Measurements from ENCODE around the gene DMRTA2. TPM values are rescaled to one million over a fixed set of nuclear protein-coding genes. Genes with fewer than 3 reads are reported as not detected.

The DMRTA2 gene
- total RNA-seq, 4 donors from 2014 or later = not detected

DNA sequence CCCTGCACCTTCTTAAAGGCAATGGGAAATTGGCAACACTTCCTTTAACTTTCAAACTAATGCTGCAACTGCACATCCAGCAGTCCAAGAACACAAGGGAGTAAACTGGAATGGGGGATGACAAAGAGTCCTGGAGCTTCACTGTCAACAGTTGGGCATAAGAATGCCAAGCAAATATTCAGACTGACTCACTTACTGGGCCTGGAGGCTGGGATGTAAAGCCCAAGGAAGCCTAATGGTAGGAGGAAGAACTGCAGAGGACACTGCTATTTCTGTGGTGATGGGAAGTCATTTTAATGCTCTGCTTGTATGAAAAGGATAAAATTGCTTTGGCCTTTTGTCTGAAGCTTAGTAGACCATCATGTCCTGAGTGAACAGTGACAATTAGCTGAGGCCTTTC, 15.7 kb upstream of the DMRTA2 start:
- H3K27ac ChIP-seq = no peak overlapping the region
- H3K9me3 ChIP-seq = no peaks in the 10 kb centered on the region
- intact Hi-C loops (cut with DNase I) = no loop called here
- no peaks in the 10 kb centered on the region for H3K4me1 ChIP-seq
- no peak for DNase-seq
- no peaks in the 10 kb centered on the region for H3K27me3 ChIP-seq
- H3K36me3 ChIP-seq = peaks cover 5 to 8% of the 10 kb centered on the region in 2 donors
- no peak overlapping the region for H3K4me3 ChIP-seq (replicated peaks in 1 of 3)
- TF ChIP-seq POLR2A (IDR thresholded peaks at IDR 0.05) (no peak), CTCF (IDR thresholded peaks at IDR 0.05) (no peak)

DNA sequence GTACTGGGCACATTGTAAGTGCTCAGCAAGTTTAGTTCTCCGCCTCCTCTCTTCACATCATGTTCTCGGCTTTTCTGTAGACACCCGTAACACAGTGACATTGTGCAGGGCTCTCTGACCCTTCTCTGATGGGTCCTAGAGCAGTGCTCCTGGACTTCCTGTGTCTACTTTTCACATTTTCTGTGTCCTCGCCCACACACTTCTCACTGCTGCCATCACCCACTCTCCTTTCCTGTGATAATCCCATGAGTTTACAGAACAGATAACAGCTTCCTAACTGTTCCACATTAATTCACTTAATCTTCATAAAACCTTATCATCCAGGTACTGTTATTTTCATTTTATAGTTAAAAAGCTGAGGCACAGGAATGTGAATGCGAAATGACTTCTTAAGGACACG, 13.2 kb upstream of the DMRTA2 start:
- Histone ChIP-seq H3K9me3 (no peaks in the 10 kb centered on the region), H3K36me3 (peaks cover 5 to 8% of the 10 kb centered on the region in 2 donors), H3K27ac (no peak overlapping the region), H3K4me1 (no peaks in the 10 kb centered on the region), H3K4me3 (replicated peaks in 1 of 3) (no peak overlapping the region), H3K27me3 (peaks cover 2% of the 10 kb centered on the region)
- WGBS, 2 donors = 89% methylated on average over 6 of the region's 6 CpGs
- TF ChIP-seq POLR2A (IDR thresholded peaks at IDR 0.05) = no peak
- TF ChIP-seq CTCF (IDR thresholded peaks at IDR 0.05) = no peak
- intact Hi-C loops (cut with DNase I) = no loop called here
- DNase-seq = no peak

DNA sequence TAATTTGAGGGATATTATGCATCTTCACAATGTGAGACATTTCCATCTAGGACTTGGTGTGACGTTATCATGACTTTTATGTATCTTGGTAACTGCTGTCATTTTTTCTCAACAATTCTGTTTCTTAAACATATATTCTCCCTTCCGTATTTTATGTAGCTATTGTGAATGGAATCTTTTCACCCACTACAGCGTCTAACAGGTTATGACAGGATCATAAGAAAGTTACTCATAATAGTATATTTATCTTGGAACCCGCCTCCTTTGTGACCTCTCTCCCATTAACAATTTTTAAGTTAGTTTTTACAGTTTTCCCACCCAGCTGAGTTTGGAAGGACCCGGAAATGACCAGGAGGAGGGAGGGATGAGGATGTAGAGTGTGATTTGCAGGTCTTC, 6.8 kb upstream of the DMRTA2 start:
- H3K9me3 ChIP-seq = no peaks in the 10 kb centered on the region
- intact Hi-C loops (cut with DNase I) = no loop called here
- WGBS, 2 donors = 23 to 24% methylated on average over 5 of the region's 5 CpGs

GRCh38 chr1:50427818-50428779, 4.9 kb upstream of the DMRTA2 start:
- H3K4me3 ChIP-seq (replicated peaks in 1 of 3) = no peak overlapping the region
- DNase-seq = no peak
- no peaks in the 10 kb centered on the region for H3K9me3 ChIP-seq
- no peaks in the 10 kb centered on the region for H3K36me3 ChIP-seq
- H3K27ac ChIP-seq = no peak overlapping the region
- no peak for TF ChIP-seq CTCF (IDR thresholded peaks at IDR 0.05)
- no peak for TF ChIP-seq POLR2A (IDR thresholded peaks at IDR 0.05)
- peaks cover 70% of the 10 kb centered on the region for H3K27me3 ChIP-seq
- 7 to 9% methylated on average over 26 to 28 of the region's 35 CpGs for WGBS, 2 donors
- intact Hi-C loops (cut with DNase I) = no loop called here
- peaks cover 8 to 40% of the 10 kb centered on the region in 2 donors for H3K4me1 ChIP-seq

More for the DNA sequence above, 6.8 kb upstream of the DMRTA2 start:
- Histone ChIP-seq H3K27ac (no peak overlapping the region), H3K27me3 (peaks cover 54% of the 10 kb centered on the region), H3K36me3 (no peaks in the 10 kb centered on the region), H3K4me1 (peaks cover 3 to 21% of the 10 kb centered on the region in 2 donors), H3K4me3 (replicated peaks in 1 of 3) (no peak overlapping the region)
- TF ChIP-seq POLR2A (IDR thresholded peaks at IDR 0.05) (no peak), CTCF (IDR thresholded peaks at IDR 0.05) (no peak)
- DNase-seq = no peak

DNA sequence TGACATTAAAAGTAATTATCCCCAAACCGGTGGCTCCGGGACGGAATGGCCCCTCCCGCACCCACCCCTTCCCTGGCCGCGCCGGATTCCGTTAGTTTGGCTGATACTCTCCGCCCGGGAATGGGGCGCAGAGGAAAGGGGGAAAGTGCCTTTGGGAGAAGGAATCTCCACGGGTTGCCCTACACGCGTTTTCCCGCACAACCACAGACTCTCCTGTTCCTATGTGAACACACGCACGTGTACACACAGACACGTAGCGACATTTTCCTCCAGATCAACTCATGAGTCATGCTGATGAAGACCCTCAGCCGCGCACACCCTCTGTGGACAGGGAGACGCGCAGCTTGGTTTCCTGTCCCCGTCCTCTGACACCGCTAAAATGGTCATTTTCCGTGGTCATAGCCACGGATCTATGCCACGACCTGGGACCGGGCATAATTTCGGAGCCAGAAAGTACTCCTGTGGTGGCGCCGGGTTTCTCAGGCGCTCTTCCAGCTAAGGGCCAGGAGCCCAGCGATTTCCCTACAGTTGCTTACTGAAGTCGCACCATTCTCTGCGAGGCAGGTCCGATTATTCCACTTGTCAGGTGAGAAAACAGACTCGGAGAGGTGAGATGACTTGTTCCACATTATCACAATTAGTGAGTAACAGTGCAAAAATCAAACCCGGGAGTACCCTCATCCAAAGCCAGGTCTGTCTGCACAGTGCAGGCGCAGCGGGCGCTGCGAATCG, 4.0 kb upstream of the DMRTA2 start:
- H3K4me3 ChIP-seq (replicated peaks in 1 of 3) = no peak overlapping the region
- 3 to 5% methylated on average over 29 to 38 of the region's 44 CpGs for WGBS, 2 donors
- intact Hi-C loops (cut with DNase I) = no loop called here

More for the DNA sequence above, 4.0 kb upstream of the DMRTA2 start:
- no peaks in the 10 kb centered on the region for H3K36me3 ChIP-seq
- no peak for TF ChIP-seq POLR2A (IDR thresholded peaks at IDR 0.05)
- H3K4me1 ChIP-seq = peaks cover 8 to 47% of the 10 kb centered on the region in 2 donors
- no peak overlapping the region for H3K27ac ChIP-seq
- H3K9me3 ChIP-seq = no peaks in the 10 kb centered on the region
- no peak for DNase-seq
- H3K27me3 ChIP-seq = peaks cover 78% of the 10 kb centered on the region

Measured in thyroid gland (tissue), 4 donors.